Esophagus muscularis mucosa (tissue), 4 donors: ENCODE data around the gene HSD3B2. TPM values are rescaled to one million over a fixed set of nuclear protein-coding genes. Genes with fewer than 3 reads are reported as not detected.
"Not testable (repeated sequence)": the region's sequence is repeated elsewhere in the genome, so short reads cannot be mapped to it uniquely, and the experiment has no call there.

Experiments used
- DNase-seq: peaks from one replicate; pipeline ENCODE4 v3.0.0-alpha.2; 2017; ENCODE audit errors: extremely low spot score
- H3K27ac ChIP-seq, 4 donors: fragments of 200-600 bp; sonication (generic); replicated peaks in 1 of 4; 1 replicate in 3 of 4; 2 replicates in 1 of 4; pipeline ENCODE4 v1.5.1; 2016 to 2019; ENCODE audit warnings: mild to moderate bottlenecking in 1 of 4
- H3K27me3 ChIP-seq, 4 donors: fragments of 200-600 bp; sonication (generic); one replicate each; pipeline versions ENCODE4 v1.5.1 to v1.6.0; 2016 to 2019
- H3K36me3 ChIP-seq, 4 donors: fragments of 200-600 bp; sonication (generic); one replicate each; pipeline ENCODE4 v1.5.1; 2016 to 2019
- H3K4me1 ChIP-seq, 4 donors: fragments of 200-600 bp; sonication (generic); one replicate each; pipeline ENCODE4 v1.5.1; 2016 to 2019
- H3K4me3 ChIP-seq, 4 donors: fragments of 200-600 bp; sonication (generic); 1 replicate in 2 of 4; 2 replicates in 2 of 4; pipeline ENCODE4 v1.5.1; 2016 to 2019; ENCODE audit warnings: mild to moderate bottlenecking in 4 of 4, moderate library complexity in 1 of 4
- H3K9me3 ChIP-seq, 4 donors: fragments of 200-600 bp; sonication (generic); 1 replicate in 3 of 4; 2 replicates in 1 of 4; pipeline ENCODE4 v1.5.1; 2016 to 2019
- EP300 ChIP-seq: sonication (generic); formaldehyde crosslinking; IDR thresholded peaks from one replicate; pipeline ENCODE4 v1.6.1; 2017; ENCODE audit warnings: antibody characterized with exemption
- POLR2A ChIP-seq: fragments of 450-650 bp; IDR thresholded peaks from one replicate; pipeline ENCODE4 v1.6.1; 2017; ENCODE audit warnings: antibody characterized with exemption, moderate library complexity, mild to moderate bottlenecking, low read depth
- POLR2AphosphoS5 ChIP-seq, 2 donors: sonication (generic); formaldehyde crosslinking; IDR thresholded peaks; one replicate each; pipeline ENCODE4 v1.6.1; 2017; ENCODE audit warnings: antibody characterized with exemption in 2 of 2
- WGBS: methylation state at CpG from one replicate; pipeline ENCODE4 v1.1.5; 2018; 5-methylcytosine and 5-hydroxymethylcytosine counted together
- intact Hi-C: fragments of 100-400 bp; cut with DNase I; formaldehyde crosslinking; loops from one replicate; pipeline ENCODE4 v1.15.1; 2023
- total RNA-seq, 4 donors: library from RNA; depleted of rRNA; stranded (reverse); fragments of >200 nt; gene quantifications; one replicate each; pipeline versions ENCODE4 v1.1.0 to v1.2.1, GENCODE V29; 2016
- TF ChIP-seq, protein P1 (sequence below), 3 experiments: fragments of 200-600 bp in 2 of 3; fragments of 450-650 bp in 1 of 3; sonication (generic) in 2 of 3; IDR thresholded peaks; one replicate each; pipeline ENCODE4 v1.5.1; 2017 to 2019; ENCODE audit warnings: antibody characterized with exemption in 3 of 3, mild to moderate bottlenecking in 2 of 3, moderate library complexity in 1 of 3

The HSD3B2 gene
- total RNA-seq, 4 donors from 2014 or later: not detected

- no peak for DNase-seq
- intact Hi-C loops: no loop called here
- Histone ChIP-seq H3K4me3 (no peak overlapping the region), H3K36me3 (no peaks in the 10 kb centered on the region), H3K27ac (no peak overlapping the region), H3K4me1 (no peaks in the 10 kb centered on the region), H3K9me3 (peaks cover 0 to 4% (median 0%) of the 10 kb centered on the region in 4 donors), H3K27me3 (no peaks in the 10 kb centered on the region)
- WGBS: 65% methylated on average over 4 of the region's 4 CpGs
- TF ChIP-seq POLR2A: no peak
- no peak for TF ChIP-seq POLR2AphosphoS5 (IDR thresholded peaks at IDR 0.05)
- TF ChIP-seq EP300: no peak
- TF ChIP-seq, protein P1, sequence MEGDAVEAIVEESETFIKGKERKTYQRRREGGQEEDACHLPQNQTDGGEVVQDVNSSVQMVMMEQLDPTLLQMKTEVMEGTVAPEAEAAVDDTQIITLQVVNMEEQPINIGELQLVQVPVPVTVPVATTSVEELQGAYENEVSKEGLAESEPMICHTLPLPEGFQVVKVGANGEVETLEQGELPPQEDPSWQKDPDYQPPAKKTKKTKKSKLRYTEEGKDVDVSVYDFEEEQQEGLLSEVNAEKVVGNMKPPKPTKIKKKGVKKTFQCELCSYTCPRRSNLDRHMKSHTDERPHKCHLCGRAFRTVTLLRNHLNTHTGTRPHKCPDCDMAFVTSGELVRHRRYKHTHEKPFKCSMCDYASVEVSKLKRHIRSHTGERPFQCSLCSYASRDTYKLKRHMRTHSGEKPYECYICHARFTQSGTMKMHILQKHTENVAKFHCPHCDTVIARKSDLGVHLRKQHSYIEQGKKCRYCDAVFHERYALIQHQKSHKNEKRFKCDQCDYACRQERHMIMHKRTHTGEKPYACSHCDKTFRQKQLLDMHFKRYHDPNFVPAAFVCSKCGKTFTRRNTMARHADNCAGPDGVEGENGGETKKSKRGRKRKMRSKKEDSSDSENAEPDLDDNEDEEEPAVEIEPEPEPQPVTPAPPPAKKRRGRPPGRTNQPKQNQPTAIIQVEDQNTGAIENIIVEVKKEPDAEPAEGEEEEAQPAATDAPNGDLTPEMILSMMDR (IDR thresholded peaks at IDR 0.05): no peak
Observed at GRCh38 chr1:119374208-119374874, 40.6 kb upstream of the HSD3B2 start.

DNA sequence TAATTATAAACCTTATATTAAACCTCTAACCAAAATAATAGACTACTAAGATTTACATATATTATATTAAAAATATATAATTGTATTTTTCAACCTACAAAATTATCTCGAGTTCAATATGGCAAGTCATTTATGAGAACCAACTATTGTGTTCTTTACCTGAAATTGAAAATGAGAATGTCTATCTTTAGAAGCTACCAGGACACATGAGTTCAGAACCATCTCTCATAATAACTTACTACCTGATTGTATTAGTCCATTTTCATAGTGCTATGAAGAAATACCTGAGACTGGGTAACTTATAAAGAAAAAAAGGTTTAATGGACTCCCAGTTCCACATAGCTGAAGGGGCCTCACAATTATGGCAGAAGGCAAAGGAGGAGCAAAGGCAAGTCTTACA, 39.6 kb upstream of the HSD3B2 start:
- 91% methylated on average over 1 of the region's 1 CpG for WGBS
- intact Hi-C loops: no loop called here

GRCh38 chr1:119376594-119376993, 38.4 kb upstream of the HSD3B2 start:
- H3K27ac ChIP-seq: no peak overlapping the region
- no peak for DNase-seq
- no peaks in the 10 kb centered on the region for H3K27me3 ChIP-seq
- no peaks in the 10 kb centered on the region for H3K4me1 ChIP-seq
- WGBS: 91% methylated on average over 1 of the region's 1 CpG
- peaks cover 0 to 4% (median 0%) of the 10 kb centered on the region in 4 donors for H3K9me3 ChIP-seq
- intact Hi-C loops: no loop called here
- no peaks in the 10 kb centered on the region for H3K36me3 ChIP-seq
- TF ChIP-seq, protein P1 (IDR thresholded peaks at IDR 0.05): no peak
- no peak for TF ChIP-seq EP300
- no peak for TF ChIP-seq POLR2AphosphoS5 (IDR thresholded peaks at IDR 0.05)
- TF ChIP-seq POLR2A: no peak
- H3K4me3 ChIP-seq: no peak overlapping the region

More for the DNA sequence above, 39.6 kb upstream of the HSD3B2 start:
- Histone ChIP-seq H3K4me3 (no peak overlapping the region), H3K36me3 (no peaks in the 10 kb centered on the region), H3K4me1 (no peaks in the 10 kb centered on the region), H3K9me3 (peaks cover 0 to 4% (median 0%) of the 10 kb centered on the region in 4 donors), H3K27me3 (no peaks in the 10 kb centered on the region), H3K27ac (no peak overlapping the region)
- TF ChIP-seq EP300 (no peak), POLR2AphosphoS5 (IDR thresholded peaks at IDR 0.05) (no peak), POLR2A (no peak)
- TF ChIP-seq, protein P1 (IDR thresholded peaks at IDR 0.05): no peak
- no peak for DNase-seq

- intact Hi-C loops, H3K4me3 ChIP-seq, H3K36me3 ChIP-seq, H3K27ac ChIP-seq, H3K9me3 ChIP-seq, H3K4me1 ChIP-seq, H3K27me3 ChIP-seq, DNase-seq: not testable (repeated sequence)
- 82% methylated on average over 2 of the region's 2 CpGs for WGBS
Observed at GRCh38 chr1:119377594-119377993, 37.4 kb upstream of the HSD3B2 start.

- no peak overlapping the region for H3K27ac ChIP-seq
- intact Hi-C loops: no loop called here
- DNase-seq: no peak
- peaks cover 0 to 4% (median 0%) of the 10 kb centered on the region in 4 donors for H3K9me3 ChIP-seq
- TF ChIP-seq, protein P1 (IDR thresholded peaks at IDR 0.05): no peak
- TF ChIP-seq EP300 (no peak), POLR2AphosphoS5 (IDR thresholded peaks at IDR 0.05) (no peak), POLR2A (no peak)
- WGBS: 92% methylated on average over 1 of the region's 1 CpG
- H3K27me3 ChIP-seq: no peaks in the 10 kb centered on the region
- no peaks in the 10 kb centered on the region for H3K4me1 ChIP-seq
- no peaks in the 10 kb centered on the region for H3K36me3 ChIP-seq
- no peak overlapping the region for H3K4me3 ChIP-seq
Observed at GRCh38 chr1:119379117-119379516, 35.8 kb upstream of the HSD3B2 start.
